K562 (cell line): ENCODE results near the gene VARS1. TPM values are rescaled to one million over a fixed set of nuclear protein-coding genes. Genes with fewer than 3 reads are reported as not detected.
A peak's percentile ranks its signal among the peaks of the same experiment; 100 is the strongest.

ENCODE experiments used
- FOS ChIP-seq: IDR thresholded peaks from 3 replicates; pipeline ENCODE4 v1.6.1; 2011; ENCODE audit not compliant: insufficient read length; ENCODE audit errors: extremely low read depth
- KAT8 ChIP-seq: fragments of 450-650 bp; IDR thresholded peaks from 2 replicates; pipeline ENCODE4 v1.6.1; 2016; ENCODE audit warnings: low read depth, mild to moderate bottlenecking
- PHF21A ChIP-seq: fragments of 450-650 bp; IDR thresholded peaks from 2 replicates; pipeline ENCODE4 v1.6.1; 2017; ENCODE audit warnings: low read depth, borderline replicate concordance
- PHTF2 ChIP-seq: fragments of 250-450 bp; sonication (Bioruptor Pico); IDR thresholded peaks from 2 replicates; pipeline ENCODE4 v1.5.0; 2021; ENCODE audit warnings: mild to moderate bottlenecking
- PML ChIP-seq: IDR thresholded peaks from 2 replicates; pipeline ENCODE4 v1.6.1; 2012; ENCODE audit warnings: low read length, inconsistent platforms
- TAL1 ChIP-seq: fragments of 450-650 bp; IDR thresholded peaks from 2 replicates; pipeline ENCODE4 v1.6.1; 2016; ENCODE audit warnings: mild to moderate bottlenecking
- TFAM ChIP-seq: fragments of 250-450 bp; sonication (Bioruptor Pico); conservative IDR thresholded peaks from 2 replicates; pipeline ENCODE4 v1.5.0; 2021; ENCODE audit warnings: mild to moderate bottlenecking, moderate library complexity
- WHSC1 ChIP-seq: IDR thresholded peaks from one replicate; pipeline ENCODE4 v1.6.1; 2012; ENCODE audit warnings: low read length, control low read depth, inconsistent platforms
- ZNF23 ChIP-seq: fragments of 250-450 bp; sonication (Bioruptor Pico); IDR thresholded peaks from 2 replicates; pipeline ENCODE4 v1.4.0; 2020; ENCODE audit warnings: mild to moderate bottlenecking
- ZNF347 ChIP-seq: fragments of 450-650 bp; formaldehyde crosslinking; IDR thresholded peaks from 2 replicates; pipeline ENCODE4 v1.4.0; 2020; ENCODE audit warnings: low read depth, mild to moderate bottlenecking, moderate library complexity
- ZNF41 ChIP-seq: fragments of 250-450 bp; sonication (Bioruptor Pico); conservative IDR thresholded peaks from 2 replicates; pipeline ENCODE4 v1.4.0; 2020; ENCODE audit warnings: mild to moderate bottlenecking
- ZNF717 ChIP-seq: fragments of 250-450 bp; sonication (Bioruptor Pico); IDR thresholded peaks from 2 replicates; pipeline ENCODE4 v1.5.0; 2021
- polyA plus RNA-seq, 8 experiments: library from polyadenylated mRNA; depleted of rRNA in 4 of 8; stranded (reverse) in 5 of 8; unstranded in 3 of 8; fragments of >200 nt; fragmentation: Nextera tagmentation in 2 of 8; fragmentation: Illumina TruSeq in 1 of 8; extraction: Ambion mirVana in 2 of 8; extraction: Trizol in 1 of 8; gene quantifications; 2 replicates each; pipeline versions ENCODE4 v1.2.1 to v1.2.3, GENCODE V29; 2011 to 2014; ENCODE audit warnings: inconsistent platforms in 1 of 8, missing spikeins in 1 of 8
- total RNA-seq, 7 experiments: library from RNA; depleted of rRNA in 6 of 7; stranded (reverse); fragments of >200 nt in 6 of 7; fragmentation: Illumina TruSeq in 2 of 7; extraction: Trizol in 2 of 7; gene quantifications; 2 replicates each; pipeline versions ENCODE4 v1.2.1 to v1.2.3, GENCODE V29; 2011 to 2021; ENCODE audit warnings: low replicate concordance in 1 of 7
- TF ChIP-seq, protein P1 (sequence below): sonication (generic); formaldehyde crosslinking; IDR thresholded peaks from 2 replicates; pipeline ENCODE4 v1.5.0; 2020; ENCODE audit warnings: missing genetic modification reagents
- TF ChIP-seq, protein P2 (sequence below), 2 experiments: fragments of 450-650 bp; IDR thresholded peaks; 2 replicates each; pipeline ENCODE4 v1.6.1; 2018; ENCODE audit warnings: mild to moderate bottlenecking in 2 of 2, low read depth in 1 of 2; ENCODE audit not compliant: partially characterized antibody in 2 of 2
- TF ChIP-seq, protein P3 (sequence below), 2 experiments: fragments of 450-650 bp in 1 of 2; sonication (generic) in 1 of 2; formaldehyde crosslinking in 1 of 2; IDR thresholded peaks; 2 replicates each; pipeline versions ENCODE4 v1.7.1 to v1.9.0; 2016 to 2022; ENCODE audit warnings: inconsistent platforms in 1 of 2, mild to moderate bottlenecking in 1 of 2, missing genetic modification reagents in 1 of 2

The VARS1 gene
- total and polyA plus RNA-seq, 9 of the 15 experiments (the other 6 are each of a cell fraction or from before 2014, with no cell fraction given) = 2.9 to 488 (median 130) TPM

DNA sequence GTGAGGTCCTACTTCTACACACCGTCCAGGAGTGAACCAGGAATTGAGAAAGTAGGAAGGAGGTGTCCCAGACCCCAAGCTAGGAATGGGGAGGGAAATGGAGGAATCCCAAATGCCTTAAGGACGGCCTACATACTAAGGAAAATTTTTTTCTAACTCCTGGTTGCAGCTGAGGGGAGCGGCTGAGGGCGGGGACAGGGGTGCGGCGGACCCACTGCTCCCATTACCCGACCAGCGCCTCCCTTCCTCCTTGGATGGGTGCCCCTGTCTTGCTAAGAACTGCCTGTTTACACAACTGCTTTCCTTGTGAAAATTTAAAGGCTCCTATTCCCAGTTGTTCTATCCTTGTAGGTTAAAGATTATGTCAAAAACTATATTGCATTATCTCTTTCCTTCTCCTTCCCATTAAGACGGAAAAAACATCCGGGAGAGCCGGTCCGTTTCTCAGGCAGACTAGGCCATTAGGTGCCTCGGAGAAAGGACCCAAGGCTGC, 31.3 kb upstream of the VARS1 start (continued):
- TF ChIP-seq TAL1 = no peak
- TF ChIP-seq, protein P1, sequence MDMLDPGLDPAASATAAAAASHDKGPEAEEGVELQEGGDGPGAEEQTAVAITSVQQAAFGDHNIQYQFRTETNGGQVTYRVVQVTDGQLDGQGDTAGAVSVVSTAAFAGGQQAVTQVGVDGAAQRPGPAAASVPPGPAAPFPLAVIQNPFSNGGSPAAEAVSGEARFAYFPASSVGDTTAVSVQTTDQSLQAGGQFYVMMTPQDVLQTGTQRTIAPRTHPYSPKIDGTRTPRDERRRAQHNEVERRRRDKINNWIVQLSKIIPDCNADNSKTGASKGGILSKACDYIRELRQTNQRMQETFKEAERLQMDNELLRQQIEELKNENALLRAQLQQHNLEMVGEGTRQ (CRISPR knock-in tag) = no peak
- TF ChIP-seq, protein P2, sequence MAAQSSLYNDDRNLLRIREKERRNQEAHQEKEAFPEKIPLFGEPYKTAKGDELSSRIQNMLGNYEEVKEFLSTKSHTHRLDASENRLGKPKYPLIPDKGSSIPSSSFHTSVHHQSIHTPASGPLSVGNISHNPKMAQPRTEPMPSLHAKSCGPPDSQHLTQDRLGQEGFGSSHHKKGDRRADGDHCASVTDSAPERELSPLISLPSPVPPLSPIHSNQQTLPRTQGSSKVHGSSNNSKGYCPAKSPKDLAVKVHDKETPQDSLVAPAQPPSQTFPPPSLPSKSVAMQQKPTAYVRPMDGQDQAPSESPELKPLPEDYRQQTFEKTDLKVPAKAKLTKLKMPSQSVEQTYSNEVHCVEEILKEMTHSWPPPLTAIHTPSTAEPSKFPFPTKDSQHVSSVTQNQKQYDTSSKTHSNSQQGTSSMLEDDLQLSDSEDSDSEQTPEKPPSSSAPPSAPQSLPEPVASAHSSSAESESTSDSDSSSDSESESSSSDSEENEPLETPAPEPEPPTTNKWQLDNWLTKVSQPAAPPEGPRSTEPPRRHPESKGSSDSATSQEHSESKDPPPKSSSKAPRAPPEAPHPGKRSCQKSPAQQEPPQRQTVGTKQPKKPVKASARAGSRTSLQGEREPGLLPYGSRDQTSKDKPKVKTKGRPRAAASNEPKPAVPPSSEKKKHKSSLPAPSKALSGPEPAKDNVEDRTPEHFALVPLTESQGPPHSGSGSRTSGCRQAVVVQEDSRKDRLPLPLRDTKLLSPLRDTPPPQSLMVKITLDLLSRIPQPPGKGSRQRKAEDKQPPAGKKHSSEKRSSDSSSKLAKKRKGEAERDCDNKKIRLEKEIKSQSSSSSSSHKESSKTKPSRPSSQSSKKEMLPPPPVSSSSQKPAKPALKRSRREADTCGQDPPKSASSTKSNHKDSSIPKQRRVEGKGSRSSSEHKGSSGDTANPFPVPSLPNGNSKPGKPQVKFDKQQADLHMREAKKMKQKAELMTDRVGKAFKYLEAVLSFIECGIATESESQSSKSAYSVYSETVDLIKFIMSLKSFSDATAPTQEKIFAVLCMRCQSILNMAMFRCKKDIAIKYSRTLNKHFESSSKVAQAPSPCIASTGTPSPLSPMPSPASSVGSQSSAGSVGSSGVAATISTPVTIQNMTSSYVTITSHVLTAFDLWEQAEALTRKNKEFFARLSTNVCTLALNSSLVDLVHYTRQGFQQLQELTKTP (IDR thresholded peaks at IDR 0.05; ENCODE audit: low read depth in 1 of 2, partially characterized antibody in 2 of 2) = peak; percentile 46 to 95
- no peak for TF ChIP-seq ZNF717 (CRISPR knock-in tag)
- TF ChIP-seq TFAM (CRISPR knock-in tag) = no peak
- TF ChIP-seq KAT8 = no peak; the same call in 1 of the 2 replicates
- TF ChIP-seq FOS = no peak
- no peak for TF ChIP-seq PHF21A
- TF ChIP-seq WHSC1 = no peak
- TF ChIP-seq PML = no peak
- TF ChIP-seq PHTF2 (CRISPR knock-in tag) = peak; percentile 91; the same call in 1 of the 2 replicates
- peak; percentile 68 for TF ChIP-seq ZNF41 (CRISPR knock-in tag)
- TF ChIP-seq ZNF23 (CRISPR knock-in tag) = peak; percentile 48; the same call in 1 of the 2 replicates
- TF ChIP-seq ZNF347 (CRISPR knock-in tag) = 0 out of 2 replicates have a peak, but pooled peaks have one; percentile 71
- TF ChIP-seq, protein P3, sequence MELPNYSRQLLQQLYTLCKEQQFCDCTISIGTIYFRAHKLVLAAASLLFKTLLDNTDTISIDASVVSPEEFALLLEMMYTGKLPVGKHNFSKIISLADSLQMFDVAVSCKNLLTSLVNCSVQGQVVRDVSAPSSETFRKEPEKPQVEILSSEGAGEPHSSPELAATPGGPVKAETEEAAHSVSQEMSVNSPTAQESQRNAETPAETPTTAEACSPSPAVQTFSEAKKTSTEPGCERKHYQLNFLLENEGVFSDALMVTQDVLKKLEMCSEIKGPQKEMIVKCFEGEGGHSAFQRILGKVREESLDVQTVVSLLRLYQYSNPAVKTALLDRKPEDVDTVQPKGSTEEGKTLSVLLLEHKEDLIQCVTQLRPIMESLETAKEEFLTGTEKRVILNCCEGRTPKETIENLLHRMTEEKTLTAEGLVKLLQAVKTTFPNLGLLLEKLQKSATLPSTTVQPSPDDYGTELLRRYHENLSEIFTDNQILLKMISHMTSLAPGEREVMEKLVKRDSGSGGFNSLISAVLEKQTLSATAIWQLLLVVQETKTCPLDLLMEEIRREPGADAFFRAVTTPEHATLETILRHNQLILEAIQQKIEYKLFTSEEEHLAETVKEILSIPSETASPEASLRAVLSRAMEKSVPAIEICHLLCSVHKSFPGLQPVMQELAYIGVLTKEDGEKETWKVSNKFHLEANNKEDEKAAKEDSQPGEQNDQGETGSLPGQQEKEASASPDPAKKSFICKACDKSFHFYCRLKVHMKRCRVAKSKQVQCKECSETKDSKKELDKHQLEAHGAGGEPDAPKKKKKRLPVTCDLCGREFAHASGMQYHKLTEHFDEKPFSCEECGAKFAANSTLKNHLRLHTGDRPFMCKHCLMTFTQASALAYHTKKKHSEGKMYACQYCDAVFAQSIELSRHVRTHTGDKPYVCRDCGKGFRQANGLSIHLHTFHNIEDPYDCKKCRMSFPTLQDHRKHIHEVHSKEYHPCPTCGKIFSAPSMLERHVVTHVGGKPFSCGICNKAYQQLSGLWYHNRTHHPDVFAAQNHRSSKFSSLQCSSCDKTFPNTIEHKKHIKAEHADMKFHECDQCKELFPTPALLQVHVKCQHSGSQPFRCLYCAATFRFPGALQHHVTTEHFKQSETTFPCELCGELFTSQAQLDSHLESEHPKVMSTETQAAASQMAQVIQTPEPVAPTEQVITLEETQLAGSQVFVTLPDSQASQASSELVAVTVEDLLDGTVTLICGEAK (IDR thresholded peaks at IDR 0.05) = no peak
- TF ChIP-seq, protein P3 (CRISPR knock-in tag; IDR thresholded peaks at IDR 0.05) = no peak
